ENCODE results near the gene LYZL4.

GRCh38 chr3:42394579-42395288 is 15.7 kb downstream of the LYZL4 start:
- TF ChIP-seq POLR2A (IDR thresholded peaks at IDR 0.05) (no peak), CTCF (IDR thresholded peaks at IDR 0.05) (no peak)
